A549 (cell line): ENCODE measurements around the gene COL1A1. TPM values are rescaled to one million over a fixed set of nuclear protein-coding genes. Genes with fewer than 3 reads are reported as not detected.

Source experiments
- ATAC-seq, 2 experiments: fragments of 200-7000 bp in 1 of 2; fragments of >200 bp in 1 of 2; cut with Nextera tagmentation in 1 of 2; cut with Tn5 transposase in 1 of 2; 3 replicates each; pipeline versions ENCODE4 v1.8.0 to v1.9.1; 2018 to 2020; ENCODE audit warnings: mild to moderate bottlenecking in 1 of 2, moderate library complexity in 1 of 2
- CTCF ChIA-PET: fragments of 300-600 bp; sonication (Branson Sonifier 250); formaldehyde crosslinking; extraction: SDS; loops from one replicate; lab custom pipeline; 2021; ENCODE audit warnings: antibody characterized with exemption, inconsistent platforms; lab: Yijun Ruan, JAX
- POLR2A ChIA-PET: fragments of 350-600 bp; formaldehyde crosslinking; extraction: SDS; loops from one replicate; lab custom pipeline; 2021; ENCODE audit warnings: antibody characterized with exemption, inconsistent platforms; lab: Yijun Ruan, JAX
- DNase-seq, 2 experiments: peaks; one replicate each; pipeline versions ENCODE4 v3.0.0 to v3.0.0-alpha.2; 2011 to 2016; ENCODE audit warnings: low read depth in 1 of 2, low spot score in 1 of 2
- FAIRE-seq: peaks from 2 replicates; lab custom pipeline; 2011; peaks lifted over from hg19 to GRCh38; lab: Jason Lieb, UNC
- H3K27ac ChIP-seq, 2 experiments: fragments of >200 bp; sonication (Bioruptor Twin); formaldehyde crosslinking; 3 replicates each; pipeline ENCODE4 v1.5.1; 2016 to 2017
- H3K4me1 ChIP-seq: fragments of >200 bp; sonication (Bioruptor Twin); formaldehyde crosslinking; 3 replicates; pipeline ENCODE4 v1.6.1; 2016
- H3K4me2 ChIP-seq: fragments of >200 bp; sonication (Bioruptor Twin); formaldehyde crosslinking; 3 replicates; pipeline ENCODE4 v1.6.1; 2016
- H3K4me3 ChIP-seq: fragments of >200 bp; sonication (Bioruptor Twin); formaldehyde crosslinking; 3 replicates; pipeline ENCODE4 v1.5.1; 2016
- H3K9me3 ChIP-seq: fragments of >200 bp; sonication (Bioruptor Twin); formaldehyde crosslinking; 3 replicates; pipeline ENCODE4 v1.6.1; 2016
- CBX2 ChIP-seq: fragments of 200-600 bp; sonication (generic); IDR thresholded peaks from 2 replicates; pipeline ENCODE4 v1.6.1; 2016; ENCODE audit warnings: low read depth, mild to moderate bottlenecking, borderline replicate concordance
- CHD2 ChIP-seq: fragments of 150-350 bp; IDR thresholded peaks from 2 replicates; pipeline ENCODE4 v1.6.1; 2014; ENCODE audit warnings: low read length; ENCODE audit not compliant: partially characterized antibody
- EHMT2 ChIP-seq: fragments of 200-600 bp; sonication (generic); IDR thresholded peaks from 2 replicates; pipeline ENCODE4 v1.6.1; 2016; ENCODE audit warnings: antibody characterized with exemption, low read depth, mild to moderate bottlenecking, moderate library complexity
- EP300 ChIP-seq, 2 experiments: fragments of >200 bp; sonication (Bioruptor Twin); formaldehyde crosslinking; IDR thresholded peaks; 2 replicates in 1 of 2; 3 replicates in 1 of 2; pipeline ENCODE4 v1.6.1; 2016 to 2017
- FOSB ChIP-seq: fragments of 250-450 bp; sonication (Bioruptor Pico); IDR thresholded peaks from 2 replicates; pipeline ENCODE4 v1.5.0; 2020; ENCODE audit warnings: mild to moderate bottlenecking, moderate library complexity
- FOXS1 ChIP-seq: fragments of 250-450 bp; sonication (Bioruptor Pico); IDR thresholded peaks from 2 replicates; pipeline ENCODE4 v1.5.0; 2020; ENCODE audit warnings: mild to moderate bottlenecking, moderate library complexity
- HDAC2 ChIP-seq: fragments of 200-600 bp; sonication (generic); IDR thresholded peaks from 2 replicates; pipeline ENCODE4 v1.6.1; 2016
- HEYL ChIP-seq: fragments of 250-450 bp; sonication (Bioruptor Pico); IDR thresholded peaks from 2 replicates; pipeline ENCODE4 v1.8.0; 2021; ENCODE audit warnings: mild to moderate bottlenecking, moderate library complexity
- HOXA7 ChIP-seq: fragments of 250-450 bp; sonication (Bioruptor Pico); IDR thresholded peaks from 2 replicates; pipeline ENCODE4 v1.5.0; 2020; ENCODE audit warnings: mild to moderate bottlenecking, moderate library complexity
- HOXB13 ChIP-seq: fragments of 250-450 bp; sonication (Bioruptor Pico); IDR thresholded peaks from 2 replicates; pipeline ENCODE4 v1.5.0; 2020; ENCODE audit warnings: low read depth, mild to moderate bottlenecking, moderate library complexity
- HOXB5 ChIP-seq: fragments of 250-450 bp; sonication (Bioruptor Pico); IDR thresholded peaks from 2 replicates; pipeline ENCODE4 v1.5.0; 2020; ENCODE audit warnings: mild to moderate bottlenecking, moderate library complexity
- MAFK ChIP-seq: fragments of 450-650 bp; IDR thresholded peaks from 2 replicates; pipeline ENCODE4 v1.6.1; 2014; ENCODE audit not compliant: partially characterized antibody
- MAZ ChIP-seq: fragments of 150-350 bp; IDR thresholded peaks from 2 replicates; pipeline ENCODE4 v1.6.1; 2014; ENCODE audit warnings: antibody characterized with exemption, low read depth, low read length, borderline replicate concordance
- NFE2L2 ChIP-seq: fragments of 150-350 bp; conservative IDR thresholded peaks from 2 replicates; pipeline ENCODE4 v1.6.1; 2014; ENCODE audit warnings: low read length
- RARB ChIP-seq: fragments of 250-450 bp; sonication (Bioruptor Pico); IDR thresholded peaks from 2 replicates; pipeline ENCODE4 v1.8.0; 2021; ENCODE audit warnings: mild to moderate bottlenecking, moderate library complexity
- RNF2 ChIP-seq: fragments of 200-600 bp; sonication (generic); IDR thresholded peaks from 2 replicates; pipeline ENCODE4 v1.6.1; 2016; ENCODE audit warnings: low read depth, mild to moderate bottlenecking, antibody characterized with exemption, moderate library complexity, borderline replicate concordance
- TP53 ChIP-seq: fragments of 250-450 bp; sonication (Bioruptor Pico); IDR thresholded peaks from 2 replicates; pipeline ENCODE4 v1.5.0; 2021; ENCODE audit warnings: mild to moderate bottlenecking, moderate library complexity
- ZFP36 ChIP-seq: fragments of 450-650 bp; IDR thresholded peaks from 2 replicates; pipeline ENCODE4 v1.6.1; 2014; ENCODE audit warnings: borderline replicate concordance; ENCODE audit not compliant: partially characterized antibody
- ZSCAN20 ChIP-seq: fragments of 250-450 bp; sonication (Bioruptor Pico); IDR thresholded peaks from 2 replicates; pipeline ENCODE4 v1.8.0; 2022; ENCODE audit warnings: mild to moderate bottlenecking, moderate library complexity
- WGBS: methylation state at CpG from one replicate; pipeline ENCODE4 v1.1.6; 2017; ENCODE audit errors: missing lambda C conversion rate; 5-methylcytosine and 5-hydroxymethylcytosine counted together
- polyA plus RNA-seq, 4 experiments: library from polyadenylated mRNA; depleted of rRNA in 3 of 4; stranded (reverse); fragments of >200 nt; fragmentation: RNase III in 1 of 4; extraction: RNeasy Plus Mini Kit Qiagen cat#74134 plus additional on column Dnase treatment in 1 of 4; gene quantifications; 2 replicates in 3 of 4; 3 replicates in 1 of 4; pipeline ENCODE4 v1.2.3, GENCODE V29; 2011 to 2017
- TF ChIP-seq, protein P1 (sequence below): fragments of >200 bp; sonication (Bioruptor Twin); formaldehyde crosslinking; IDR thresholded peaks from 3 replicates; pipeline ENCODE4 v1.5.1; 2016
- TF ChIP-seq, protein P2 (sequence below): fragments of 450-650 bp; IDR thresholded peaks from 2 replicates; pipeline ENCODE4 v1.6.1; 2014; ENCODE audit warnings: antibody characterized with exemption
- TF ChIP-seq, protein P3 (sequence below): fragments of 250-450 bp; sonication (Bioruptor Pico); IDR thresholded peaks from 2 replicates; pipeline ENCODE4 v1.5.0; 2020; ENCODE audit warnings: low read depth, mild to moderate bottlenecking, moderate library complexity
- TF ChIP-seq, protein P4 (sequence below): fragments of 150-350 bp; IDR thresholded peaks from 2 replicates; pipeline ENCODE4 v1.6.1; 2014; ENCODE audit warnings: low read depth, mild to moderate bottlenecking, low read length
- TF ChIP-seq, protein P5 (sequence below): fragments of 200-600 bp; sonication (generic); IDR thresholded peaks from 2 replicates; pipeline ENCODE4 v1.6.1; 2016; ENCODE audit warnings: antibody characterized with exemption, mild to moderate bottlenecking, moderate library complexity

COL1A1 gene
- polyA plus RNA-seq, 2 of the 4 experiments (the other 2 are of a cell fraction), result 4.4 to 34.3 TPM

DNA sequence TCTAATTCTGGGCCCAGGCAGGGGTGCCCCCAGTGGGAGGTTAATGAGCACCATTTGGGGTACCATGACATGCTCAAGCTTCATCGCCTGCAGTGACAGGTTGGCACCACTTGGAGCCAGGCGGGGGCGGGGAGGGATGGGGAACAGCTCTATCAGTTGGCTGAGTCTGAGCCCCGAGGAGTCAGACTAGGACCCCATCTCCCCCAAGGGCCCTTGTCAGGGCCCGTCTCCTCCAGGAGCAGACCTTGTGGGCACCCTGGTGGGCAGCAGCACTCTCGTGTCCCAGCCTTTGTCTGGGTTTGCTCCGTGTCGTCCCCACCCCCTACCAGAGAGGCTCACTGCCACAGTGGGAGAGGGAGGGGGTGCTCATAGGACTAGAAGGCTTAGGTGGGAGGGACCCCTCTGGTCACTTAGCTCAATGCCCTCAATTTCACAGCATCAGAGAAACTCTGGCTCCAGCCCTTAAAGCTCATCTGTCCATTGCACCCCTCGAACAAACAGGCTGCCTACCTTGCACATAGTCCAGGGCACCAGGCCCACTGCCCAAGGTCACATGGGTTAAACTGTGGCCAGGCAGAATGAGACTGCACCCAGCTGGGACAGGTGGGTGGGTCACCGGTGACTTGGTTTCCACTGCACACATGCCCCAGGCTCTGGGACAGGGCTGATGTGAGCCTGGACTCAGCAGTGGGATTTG, 55.1 kb downstream of the COL1A1 start:
- Histone ChIP-seq H3K4me1 (peaks cover 41% of the 10 kb centered on the region), H3K4me3 (no peak overlapping the region), H3K4me2 (peak overlapping the region; percentile 95; the same call in 2 of the 3 replicates), H3K9me3 (no peaks in the 10 kb centered on the region), H3K27ac (peak overlapping the region in 1 of 2 experiments; percentile 96; a peak in 2 of 6 replicates)
- DNase-seq (no peak), FAIRE-seq (no peak), ATAC-seq (no peak)
- WGBS, result 94% methylated on average over 7 of the region's 10 CpGs
- POLR2A ChIA-PET, result interaction anchor here (1.0 kb wide), 1 partner anchor 52 kb away, joined by 3 read pairs; no protein-coding TSS in a partner anchor
- CTCF ChIA-PET, result interaction anchor here (1.6 to 60.2 kb wide), 7 partner anchors 7 to 41 kb away, joined by 5 to 1356 read pairs (median 139); partner anchors contain the start of genes PDK2 and SGCA
- TF ChIP-seq FOSB, result no peak
- no peak for TF ChIP-seq ZFP36
- no peak for TF ChIP-seq HOXB13
- TF ChIP-seq TP53 (CRISPR knock-in tag), result no peak
- TF ChIP-seq RNF2, result no peak
- TF ChIP-seq ZSCAN20 (CRISPR knock-in tag), result no peak
- TF ChIP-seq HEYL (CRISPR knock-in tag), result no peak
- no peak for TF ChIP-seq HDAC2
- TF ChIP-seq, protein P1, sequence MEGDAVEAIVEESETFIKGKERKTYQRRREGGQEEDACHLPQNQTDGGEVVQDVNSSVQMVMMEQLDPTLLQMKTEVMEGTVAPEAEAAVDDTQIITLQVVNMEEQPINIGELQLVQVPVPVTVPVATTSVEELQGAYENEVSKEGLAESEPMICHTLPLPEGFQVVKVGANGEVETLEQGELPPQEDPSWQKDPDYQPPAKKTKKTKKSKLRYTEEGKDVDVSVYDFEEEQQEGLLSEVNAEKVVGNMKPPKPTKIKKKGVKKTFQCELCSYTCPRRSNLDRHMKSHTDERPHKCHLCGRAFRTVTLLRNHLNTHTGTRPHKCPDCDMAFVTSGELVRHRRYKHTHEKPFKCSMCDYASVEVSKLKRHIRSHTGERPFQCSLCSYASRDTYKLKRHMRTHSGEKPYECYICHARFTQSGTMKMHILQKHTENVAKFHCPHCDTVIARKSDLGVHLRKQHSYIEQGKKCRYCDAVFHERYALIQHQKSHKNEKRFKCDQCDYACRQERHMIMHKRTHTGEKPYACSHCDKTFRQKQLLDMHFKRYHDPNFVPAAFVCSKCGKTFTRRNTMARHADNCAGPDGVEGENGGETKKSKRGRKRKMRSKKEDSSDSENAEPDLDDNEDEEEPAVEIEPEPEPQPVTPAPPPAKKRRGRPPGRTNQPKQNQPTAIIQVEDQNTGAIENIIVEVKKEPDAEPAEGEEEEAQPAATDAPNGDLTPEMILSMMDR, result no peak
- TF ChIP-seq, protein P2, sequence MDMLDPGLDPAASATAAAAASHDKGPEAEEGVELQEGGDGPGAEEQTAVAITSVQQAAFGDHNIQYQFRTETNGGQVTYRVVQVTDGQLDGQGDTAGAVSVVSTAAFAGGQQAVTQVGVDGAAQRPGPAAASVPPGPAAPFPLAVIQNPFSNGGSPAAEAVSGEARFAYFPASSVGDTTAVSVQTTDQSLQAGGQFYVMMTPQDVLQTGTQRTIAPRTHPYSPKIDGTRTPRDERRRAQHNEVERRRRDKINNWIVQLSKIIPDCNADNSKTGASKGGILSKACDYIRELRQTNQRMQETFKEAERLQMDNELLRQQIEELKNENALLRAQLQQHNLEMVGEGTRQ, result no peak
- TF ChIP-seq MAZ, result no peak
- TF ChIP-seq, protein P3, sequence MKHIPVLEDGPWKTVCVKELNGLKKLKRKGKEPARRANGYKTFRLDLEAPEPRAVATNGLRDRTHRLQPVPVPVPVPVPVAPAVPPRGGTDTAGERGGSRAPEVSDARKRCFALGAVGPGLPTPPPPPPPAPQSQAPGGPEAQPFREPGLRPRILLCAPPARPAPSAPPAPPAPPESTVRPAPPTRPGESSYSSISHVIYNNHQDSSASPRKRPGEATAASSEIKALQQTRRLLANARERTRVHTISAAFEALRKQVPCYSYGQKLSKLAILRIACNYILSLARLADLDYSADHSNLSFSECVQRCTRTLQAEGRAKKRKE, result no peak
- no peak for TF ChIP-seq HOXB5 (CRISPR knock-in tag)
- TF ChIP-seq EHMT2, result no peak
- TF ChIP-seq MAFK, result no peak
- no peak for TF ChIP-seq EP300 (IDR thresholded peaks at IDR 0.05)
- no peak for TF ChIP-seq CHD2

DNA sequence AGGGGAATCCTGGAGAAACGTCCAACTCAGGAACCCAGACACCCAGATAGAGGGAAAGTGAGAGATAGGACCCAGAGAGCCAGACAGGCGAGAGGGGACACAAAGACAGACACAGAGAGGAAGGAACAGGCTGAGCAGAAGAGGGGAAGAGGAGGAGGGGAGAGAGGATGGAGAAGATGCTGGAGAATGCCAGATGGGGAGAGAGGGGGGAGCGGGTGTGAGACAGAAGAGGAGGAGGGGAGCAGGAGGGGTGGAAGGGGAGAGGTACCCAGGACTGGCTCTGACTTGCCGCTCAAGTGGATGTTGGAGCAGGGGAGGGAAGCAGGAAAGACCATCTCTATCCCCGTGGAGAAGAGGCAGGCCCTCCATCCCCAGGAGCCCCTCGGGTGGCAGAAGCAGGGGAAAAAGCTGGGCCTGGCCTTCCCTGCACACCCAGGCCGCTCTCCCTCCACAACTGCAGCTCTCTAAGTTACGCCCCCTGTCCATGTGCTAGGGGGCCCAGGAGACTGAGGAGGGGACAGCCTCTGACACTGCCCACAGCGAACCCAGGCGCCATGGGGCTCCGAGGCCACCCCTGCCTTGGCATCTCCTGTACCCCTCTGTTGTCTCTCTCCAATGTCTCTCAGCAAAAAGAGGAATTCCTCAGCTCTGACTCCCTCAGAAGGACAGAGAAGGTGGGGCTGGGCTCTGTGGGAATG, 55.8 kb downstream of the COL1A1 start:
- peak overlapping the region; percentile 95; the same call in 2 of the 3 replicates for H3K4me2 ChIP-seq
- ATAC-seq (no peak), FAIRE-seq (no peak), DNase-seq (no peak)
- peaks cover 41% of the 10 kb centered on the region for H3K4me1 ChIP-seq
- ChIA-PET CTCF (interaction anchor here (1.0 to 60.2 kb wide), 9 partner anchors 7 to 54 kb away, joined by 3 to 1356 read pairs (median 9); partner anchors contain the start of genes PDK2 and SGCA), POLR2A (no interaction called here)
- H3K4me3 ChIP-seq, result no peak overlapping the region
- 90% methylated on average over 11 of the region's 11 CpGs for WGBS
- H3K27ac ChIP-seq, result no peak overlapping the region
- H3K9me3 ChIP-seq, result no peaks in the 10 kb centered on the region
- TF ChIP-seq, protein P2, result no peak
- no peak for TF ChIP-seq FOXS1
- TF ChIP-seq NFE2L2, result no peak
- no peak for TF ChIP-seq CBX2
- TF ChIP-seq, protein P4, sequence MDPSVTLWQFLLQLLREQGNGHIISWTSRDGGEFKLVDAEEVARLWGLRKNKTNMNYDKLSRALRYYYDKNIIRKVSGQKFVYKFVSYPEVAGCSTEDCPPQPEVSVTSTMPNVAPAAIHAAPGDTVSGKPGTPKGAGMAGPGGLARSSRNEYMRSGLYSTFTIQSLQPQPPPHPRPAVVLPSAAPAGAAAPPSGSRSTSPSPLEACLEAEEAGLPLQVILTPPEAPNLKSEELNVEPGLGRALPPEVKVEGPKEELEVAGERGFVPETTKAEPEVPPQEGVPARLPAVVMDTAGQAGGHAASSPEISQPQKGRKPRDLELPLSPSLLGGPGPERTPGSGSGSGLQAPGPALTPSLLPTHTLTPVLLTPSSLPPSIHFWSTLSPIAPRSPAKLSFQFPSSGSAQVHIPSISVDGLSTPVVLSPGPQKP, result no peak
- no peak for TF ChIP-seq RARB (CRISPR knock-in tag)
- TF ChIP-seq ZFP36, result no peak
- TF ChIP-seq HOXA7, result no peak
- TF ChIP-seq HOXB5 (CRISPR knock-in tag), result no peak
- TF ChIP-seq, protein P5, sequence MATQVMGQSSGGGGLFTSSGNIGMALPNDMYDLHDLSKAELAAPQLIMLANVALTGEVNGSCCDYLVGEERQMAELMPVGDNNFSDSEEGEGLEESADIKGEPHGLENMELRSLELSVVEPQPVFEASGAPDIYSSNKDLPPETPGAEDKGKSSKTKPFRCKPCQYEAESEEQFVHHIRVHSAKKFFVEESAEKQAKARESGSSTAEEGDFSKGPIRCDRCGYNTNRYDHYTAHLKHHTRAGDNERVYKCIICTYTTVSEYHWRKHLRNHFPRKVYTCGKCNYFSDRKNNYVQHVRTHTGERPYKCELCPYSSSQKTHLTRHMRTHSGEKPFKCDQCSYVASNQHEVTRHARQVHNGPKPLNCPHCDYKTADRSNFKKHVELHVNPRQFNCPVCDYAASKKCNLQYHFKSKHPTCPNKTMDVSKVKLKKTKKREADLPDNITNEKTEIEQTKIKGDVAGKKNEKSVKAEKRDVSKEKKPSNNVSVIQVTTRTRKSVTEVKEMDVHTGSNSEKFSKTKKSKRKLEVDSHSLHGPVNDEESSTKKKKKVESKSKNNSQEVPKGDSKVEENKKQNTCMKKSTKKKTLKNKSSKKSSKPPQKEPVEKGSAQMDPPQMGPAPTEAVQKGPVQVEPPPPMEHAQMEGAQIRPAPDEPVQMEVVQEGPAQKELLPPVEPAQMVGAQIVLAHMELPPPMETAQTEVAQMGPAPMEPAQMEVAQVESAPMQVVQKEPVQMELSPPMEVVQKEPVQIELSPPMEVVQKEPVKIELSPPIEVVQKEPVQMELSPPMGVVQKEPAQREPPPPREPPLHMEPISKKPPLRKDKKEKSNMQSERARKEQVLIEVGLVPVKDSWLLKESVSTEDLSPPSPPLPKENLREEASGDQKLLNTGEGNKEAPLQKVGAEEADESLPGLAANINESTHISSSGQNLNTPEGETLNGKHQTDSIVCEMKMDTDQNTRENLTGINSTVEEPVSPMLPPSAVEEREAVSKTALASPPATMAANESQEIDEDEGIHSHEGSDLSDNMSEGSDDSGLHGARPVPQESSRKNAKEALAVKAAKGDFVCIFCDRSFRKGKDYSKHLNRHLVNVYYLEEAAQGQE, result no peak
- TF ChIP-seq HOXB13, result no peak
